Measurements from ENCODE around the gene IFI30.
"Not testable (repeated sequence)": the region's sequence is repeated elsewhere in the genome, so short reads cannot be mapped to it uniquely, and the experiment has no call there.

IFI30 gene

DNA sequence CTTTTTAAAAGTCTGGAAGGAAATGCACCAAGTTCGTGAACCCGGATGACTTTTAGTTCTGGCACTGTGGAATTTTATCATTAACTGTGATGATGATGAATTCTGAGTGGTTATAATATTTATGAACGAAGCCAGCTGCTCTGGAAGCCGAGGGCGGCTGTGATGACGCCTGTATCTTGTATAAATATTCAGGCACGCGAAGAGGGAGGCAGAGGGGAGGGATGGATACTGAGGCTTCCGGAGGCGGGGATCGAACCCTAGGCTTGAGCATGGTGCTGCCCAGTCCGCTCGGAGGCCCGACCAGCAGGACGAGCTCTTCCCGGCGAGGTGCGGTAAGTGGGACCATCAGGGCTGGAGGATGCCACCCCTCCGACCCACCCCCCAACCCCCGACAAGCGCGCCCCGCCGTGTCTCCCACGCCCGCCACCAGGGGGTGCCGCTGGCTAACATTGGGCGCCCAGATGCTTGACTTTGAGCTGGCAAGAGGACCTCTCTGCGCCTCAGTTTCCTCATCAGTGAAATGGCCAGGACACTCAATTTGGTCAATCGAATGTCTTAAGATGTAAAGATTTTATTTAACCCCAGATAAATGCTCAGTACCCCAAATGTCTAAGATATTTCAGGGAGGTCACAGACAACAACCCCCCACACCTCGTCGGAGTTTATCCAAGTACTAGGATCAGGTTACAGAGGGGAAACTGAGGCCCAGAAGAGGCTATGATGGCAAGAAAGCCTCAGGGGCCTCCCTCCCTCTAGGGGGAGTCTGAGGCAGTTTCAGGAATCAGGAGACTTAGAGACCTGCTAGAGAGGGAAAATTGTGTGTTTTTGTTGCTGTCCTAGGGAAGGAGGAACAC, 34.7 kb downstream of the IFI30 start:
- TF ChIP-seq CTCF (IDR thresholded peaks at IDR 0.05; ENCODE audit: low read depth, low read length, missing control alignments) = peak; percentile 66
- peak; percentile 90 for DNase-seq
- in situ Hi-C loops (cut with HindIII; ENCODE audit: low pct_ligation_motif_present, low sequenced_read_pairs) = no loop called here
- peak overlapping the region; percentile 82 for H3K27ac ChIP-seq
- no peak overlapping the region for H3K4me3 ChIP-seq (ENCODE audit: low read depth, low read length)
- H3K27me3 ChIP-seq (replicated peaks) = no peaks in the 10 kb centered on the region
- no peaks in the 10 kb centered on the region for H3K36me3 ChIP-seq (replicated peaks)

- DNase-seq; H3K27me3 ChIP-seq (replicated peaks); H3K27ac ChIP-seq; H3K4me3 ChIP-seq (ENCODE audit: low read depth, low read length); H3K36me3 ChIP-seq (replicated peaks); in situ Hi-C loops (cut with HindIII; ENCODE audit: low pct_ligation_motif_present, low sequenced_read_pairs): not testable (repeated sequence)
These were observed 36.3 kb downstream of the IFI30 start for GRCh38 chr19:18209912-18210311.

- no peaks in the 10 kb centered on the region for H3K36me3 ChIP-seq (replicated peaks)
- no peak for DNase-seq
- no peak overlapping the region for H3K4me3 ChIP-seq (ENCODE audit: low read depth, low read length)
- no peaks in the 10 kb centered on the region for H3K27me3 ChIP-seq (replicated peaks)
- no peak overlapping the region for H3K27ac ChIP-seq
- in situ Hi-C loops (cut with HindIII; ENCODE audit: low pct_ligation_motif_present, low sequenced_read_pairs) = no loop called here
- no peak for TF ChIP-seq CTCF (IDR thresholded peaks at IDR 0.05; ENCODE audit: low read depth, low read length, missing control alignments)
These were observed 38.1 kb downstream of the IFI30 start for GRCh38 chr19:18211683-18212082.

GRCh38 chr19:18214779-18215433, 41.3 kb downstream of the IFI30 start:
- Histone ChIP-seq H3K36me3 (replicated peaks) (no peaks in the 10 kb centered on the region), H3K27ac (no peak overlapping the region), H3K4me3 (ENCODE audit: low read depth, low read length) (no peak overlapping the region), H3K27me3 (replicated peaks) (no peaks in the 10 kb centered on the region)
- peak; percentile 50 for DNase-seq
- no peak for TF ChIP-seq CTCF (IDR thresholded peaks at IDR 0.05; ENCODE audit: low read depth, low read length, missing control alignments)
- in situ Hi-C loops (cut with HindIII; ENCODE audit: low pct_ligation_motif_present, low sequenced_read_pairs) = no loop called here

GRCh38 chr19:18216789-18217188, 43.2 kb downstream of the IFI30 start:
- TF ChIP-seq CTCF (IDR thresholded peaks at IDR 0.05; ENCODE audit: low read depth, low read length, missing control alignments) = no peak
- no peaks in the 10 kb centered on the region for H3K27me3 ChIP-seq (replicated peaks)
- DNase-seq = no peak
- H3K36me3 ChIP-seq (replicated peaks) = no peaks in the 10 kb centered on the region
- no peak overlapping the region for H3K4me3 ChIP-seq (ENCODE audit: low read depth, low read length)
- no peak overlapping the region for H3K27ac ChIP-seq
- in situ Hi-C loops (cut with HindIII; ENCODE audit: low pct_ligation_motif_present, low sequenced_read_pairs) = no loop called here

GRCh38 chr19:18218159-18218558, 44.5 kb downstream of the IFI30 start:
- in situ Hi-C loops (cut with HindIII; ENCODE audit: low pct_ligation_motif_present, low sequenced_read_pairs) = no loop called here
- TF ChIP-seq CTCF (IDR thresholded peaks at IDR 0.05; ENCODE audit: low read depth, low read length, missing control alignments) = no peak
- H3K36me3 ChIP-seq (replicated peaks) = no peaks in the 10 kb centered on the region
- no peak overlapping the region for H3K4me3 ChIP-seq (ENCODE audit: low read depth, low read length)
- no peaks in the 10 kb centered on the region for H3K27me3 ChIP-seq (replicated peaks)
- no peak for DNase-seq
- no peak overlapping the region for H3K27ac ChIP-seq

All from brain microvascular endothelial cell (primary cell).